Stimulated activated CD8-positive, alpha-beta memory T cell treated with anti-CD3 and anti-CD28 coated beads, Interleukin-15, amount 100 ng/mL, for 24 hours (primary cell): Measurements from ENCODE around the gene DAND5.

Experiments used
- DNase-seq: peaks from one replicate; pipeline ENCODE4 v3.0.0-alpha.2; 2020; ENCODE audit warnings: low read depth

Gene DAND5

DNA sequence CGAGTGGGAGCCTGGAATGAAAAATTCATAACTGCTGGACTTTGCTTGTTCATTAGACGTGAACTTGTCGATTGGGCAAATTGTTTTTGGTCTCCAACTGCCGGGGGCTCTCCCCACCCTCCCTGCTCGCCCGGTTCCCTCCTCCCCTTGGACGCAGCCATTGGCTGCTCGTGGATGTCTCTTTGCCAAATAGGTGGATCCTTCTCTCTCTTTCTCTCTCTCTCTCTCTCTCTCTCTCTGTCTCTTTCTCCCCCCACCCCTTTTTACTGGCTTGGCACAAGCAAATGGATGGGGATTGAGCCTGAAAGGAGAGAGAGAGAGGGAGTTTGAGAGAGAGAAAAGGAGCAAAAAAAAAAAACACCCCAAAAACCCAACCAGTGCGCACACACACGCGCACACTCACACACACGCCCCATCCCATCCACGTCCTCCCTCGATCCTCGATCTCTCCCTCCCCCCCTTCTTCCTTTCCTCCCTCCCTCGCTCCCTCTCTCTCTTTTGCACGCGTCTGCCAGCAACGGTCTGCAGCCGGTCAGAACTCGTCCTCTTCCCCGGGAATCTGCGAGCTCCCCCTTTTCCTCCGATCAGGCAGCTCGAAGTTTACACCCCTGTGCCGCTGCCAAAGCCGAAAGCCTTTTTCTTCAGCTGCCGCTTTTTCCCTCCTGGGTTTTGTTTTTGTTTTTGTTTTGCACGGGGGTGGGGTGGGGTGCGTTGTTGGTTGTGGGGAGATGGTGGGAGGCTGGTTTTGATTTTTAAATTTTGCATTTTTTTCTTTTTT, 53.7 kb downstream of the DAND5 start:
- no peak for DNase-seq

DNA sequence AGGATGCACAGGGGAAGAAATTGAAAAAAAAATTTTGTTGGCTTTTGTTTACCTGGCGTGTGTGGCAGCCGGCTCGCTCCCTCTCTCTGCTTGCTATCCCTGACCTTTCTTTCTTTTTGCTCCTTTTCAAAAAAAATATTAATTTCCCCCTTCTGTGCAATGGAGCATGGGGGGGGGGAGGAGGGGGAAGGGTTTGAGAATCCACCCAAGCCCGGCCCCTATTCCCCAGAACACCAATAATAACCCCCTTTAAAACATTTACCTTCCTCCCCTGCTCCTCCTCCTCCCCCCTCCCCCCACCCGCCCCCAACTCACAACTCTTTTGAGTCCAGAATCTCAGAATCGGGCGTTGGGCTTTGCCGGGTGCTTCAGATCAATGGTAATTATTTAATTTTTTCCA, 54.3 kb downstream of the DAND5 start:
- DNase-seq = no peak
